Skeletal muscle satellite cell (primary cell): Measurements from ENCODE around the gene PF4V1. TPM values are rescaled to one million over a fixed set of nuclear protein-coding genes. Genes with fewer than 3 reads are reported as not detected.
A peak's percentile ranks its signal among the peaks of the same experiment; 100 is the strongest.

Experiments used
- H3K27me3 ChIP-seq: 2 replicates; pipeline ENCODE4 v1.7.0; 2013; ENCODE audit warnings: low read length; ENCODE audit not compliant: control insufficient read depth, insufficient read depth
- H3K36me3 ChIP-seq: 2 replicates; pipeline ENCODE4 v1.7.0; 2013; ENCODE audit warnings: mild to moderate bottlenecking, control low read depth, low read length; ENCODE audit not compliant: insufficient read depth
- H3K4me1 ChIP-seq: 2 replicates; pipeline ENCODE4 v1.7.0; 2013; ENCODE audit warnings: low read length; ENCODE audit not compliant: control insufficient read depth, insufficient read depth
- H3K4me2 ChIP-seq: 2 replicates; pipeline ENCODE4 v1.7.0; 2013; ENCODE audit warnings: mild to moderate bottlenecking, low read length
- H3K4me3 ChIP-seq: 2 replicates; pipeline ENCODE4 v1.7.0; 2013; ENCODE audit warnings: low read length
- H3K9ac ChIP-seq: 2 replicates; pipeline ENCODE4 v1.7.0; 2013; ENCODE audit warnings: mild to moderate bottlenecking, low read depth, low read length, moderate library complexity
- H3K9me3 ChIP-seq: replicated peaks from 2 replicates; pipeline ENCODE4 v1.7.0; 2013; ENCODE audit warnings: mild to moderate bottlenecking, control low read depth, low read length
- total RNA-seq: library from RNA; depleted of rRNA; stranded (reverse); fragments of >200 nt; gene quantifications from 2 replicates; pipeline ENCODE4 v1.2.3, GENCODE V29; 2012; rRNA removed

The PF4V1 gene, protein sequence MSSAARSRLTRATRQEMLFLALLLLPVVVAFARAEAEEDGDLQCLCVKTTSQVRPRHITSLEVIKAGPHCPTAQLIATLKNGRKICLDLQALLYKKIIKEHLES
- total RNA-seq, result 1.7 TPM in 1 of 2 replicates, not detected in the other

DNA sequence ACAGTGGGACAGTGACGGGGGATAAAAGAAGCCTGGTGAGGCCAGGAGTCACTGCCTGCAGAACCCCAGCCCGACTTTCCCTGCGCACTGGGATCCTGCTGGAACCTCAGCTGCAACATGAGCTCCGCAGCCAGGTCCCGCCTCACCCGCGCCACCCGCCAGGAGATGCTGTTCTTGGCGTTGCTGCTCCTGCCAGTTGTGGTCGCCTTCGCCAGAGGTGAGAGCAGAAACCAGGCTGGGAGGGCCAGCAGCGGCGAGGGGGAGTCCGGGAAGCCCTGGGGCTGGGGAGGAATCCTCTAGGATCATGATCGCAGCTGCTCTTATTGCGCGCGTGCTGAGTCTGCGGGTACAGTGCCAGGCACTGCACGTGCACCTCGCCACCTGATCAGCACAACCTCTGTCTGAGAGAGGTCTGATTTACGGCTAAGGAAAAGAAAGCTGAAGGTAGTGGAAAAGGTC is at the start of gene PF4V1:
TSS of gene PF4V1 (plus strand) at position 51 of the 459 bp plus-strand sequence. CDS start at position 118, 67 bp downstream.
- peaks cover 25% of the 10 kb centered on the region for H3K4me1 ChIP-seq
- H3K4me3 ChIP-seq, result peak within 1 kb of the TSS; percentile 29
- H3K27me3 ChIP-seq, result no peaks in the 10 kb centered on the region
- peak within 1 kb of the TSS; percentile 70 for H3K4me2 ChIP-seq
- peaks cover 12% of the 10 kb centered on the region for H3K9me3 ChIP-seq
- H3K36me3 ChIP-seq, result peaks cover 5% of the 10 kb centered on the region
- H3K9ac ChIP-seq, result no peak within 1 kb of the TSS

DNA sequence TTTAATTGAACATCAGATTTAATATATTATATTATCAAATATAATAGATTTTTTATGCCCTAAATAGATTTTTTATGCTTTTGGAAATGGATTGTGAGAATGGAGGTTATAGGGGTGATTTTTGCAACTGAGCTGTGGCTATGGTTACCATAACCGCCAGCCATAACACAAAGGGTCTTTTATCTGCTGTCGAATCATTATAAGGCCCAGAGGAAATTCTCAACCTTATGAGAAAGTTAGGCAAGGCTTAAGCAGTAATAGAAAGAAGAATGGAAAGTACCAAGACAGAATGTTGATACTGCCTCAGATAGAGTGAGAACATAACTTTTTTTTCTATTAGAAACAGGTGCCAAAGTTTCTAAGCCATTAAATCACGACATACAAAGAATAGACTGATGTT is 42.9 kb upstream of the PF4V1 start:
- Histone ChIP-seq H3K9me3 (no peaks in the 10 kb centered on the region), H3K4me2 (no peak overlapping the region), H3K27me3 (no peaks in the 10 kb centered on the region), H3K4me3 (no peak overlapping the region), H3K9ac (no peak overlapping the region), H3K4me1 (peaks cover 6% of the 10 kb centered on the region), H3K36me3 (no peaks in the 10 kb centered on the region)

DNA sequence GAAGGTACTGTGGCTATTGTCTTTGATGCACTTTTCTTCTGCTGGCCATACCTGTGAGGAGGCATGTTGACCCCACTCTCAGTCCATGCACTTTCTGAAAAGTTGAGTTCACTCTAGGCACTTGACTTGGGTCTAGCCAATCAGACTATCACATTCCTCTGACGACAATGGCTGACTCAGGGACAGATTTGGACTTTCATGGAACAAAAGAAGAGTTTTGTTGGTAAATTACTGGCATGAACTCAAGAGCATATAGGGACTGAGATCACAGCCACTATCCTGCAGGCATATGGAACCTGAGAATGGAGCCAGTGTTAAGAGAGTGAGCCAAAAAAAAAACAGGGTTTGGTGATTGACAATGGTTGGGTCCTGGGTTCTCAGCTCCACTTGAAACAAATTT is 41.3 kb upstream of the PF4V1 start:
- Histone ChIP-seq H3K4me3 (no peak overlapping the region), H3K4me2 (no peak overlapping the region), H3K4me1 (peaks cover 15% of the 10 kb centered on the region), H3K36me3 (no peaks in the 10 kb centered on the region), H3K9ac (no peak overlapping the region), H3K9me3 (no peaks in the 10 kb centered on the region), H3K27me3 (no peaks in the 10 kb centered on the region)

DNA sequence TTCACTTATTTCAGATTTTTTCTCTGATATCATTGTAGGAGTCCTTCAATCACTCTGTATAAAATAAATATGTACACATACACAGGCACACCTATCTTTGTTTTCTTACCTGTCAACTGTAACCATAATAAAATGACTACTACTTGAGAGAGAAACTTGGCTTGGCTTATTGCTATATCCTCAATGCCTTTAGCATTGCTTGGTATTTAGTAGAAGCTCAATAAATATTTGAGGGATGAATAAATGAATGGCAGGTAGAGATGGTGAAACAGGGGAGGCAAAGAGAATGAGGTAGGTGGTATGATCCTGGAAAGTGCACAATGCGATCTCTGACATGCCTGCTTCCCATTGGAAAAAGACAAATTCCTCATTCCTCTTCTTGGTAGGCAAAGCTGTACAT is 38.4 kb upstream of the PF4V1 start:
- Histone ChIP-seq H3K9ac (no peak overlapping the region), H3K36me3 (no peaks in the 10 kb centered on the region), H3K4me3 (no peak overlapping the region), H3K4me2 (no peak overlapping the region), H3K9me3 (no peaks in the 10 kb centered on the region), H3K4me1 (peaks cover 22% of the 10 kb centered on the region), H3K27me3 (no peaks in the 10 kb centered on the region)

DNA sequence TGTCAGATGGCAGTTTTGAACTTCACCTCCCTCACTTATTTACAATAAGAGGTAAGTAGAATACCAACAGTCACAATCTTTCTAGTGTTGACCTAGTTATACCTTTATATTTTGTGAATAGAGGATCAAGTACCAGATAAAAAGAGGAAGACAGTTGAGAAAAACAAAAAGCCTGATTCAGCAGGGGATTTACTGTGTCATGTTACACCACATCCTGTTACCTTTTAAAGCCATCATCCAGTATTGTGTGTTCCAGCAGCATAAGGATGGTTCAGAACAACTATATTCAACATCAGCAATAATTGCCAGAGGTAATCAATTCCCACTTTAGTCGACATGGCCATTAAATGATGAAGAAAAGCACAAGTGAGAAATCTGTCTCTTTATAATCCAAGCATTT is 38.0 kb upstream of the PF4V1 start:
- H3K9ac ChIP-seq, result no peak overlapping the region
- no peaks in the 10 kb centered on the region for H3K36me3 ChIP-seq
- no peaks in the 10 kb centered on the region for H3K9me3 ChIP-seq
- H3K27me3 ChIP-seq, result no peaks in the 10 kb centered on the region
- H3K4me3 ChIP-seq, result no peak overlapping the region
- peaks cover 22% of the 10 kb centered on the region for H3K4me1 ChIP-seq
- H3K4me2 ChIP-seq, result no peak overlapping the region

DNA sequence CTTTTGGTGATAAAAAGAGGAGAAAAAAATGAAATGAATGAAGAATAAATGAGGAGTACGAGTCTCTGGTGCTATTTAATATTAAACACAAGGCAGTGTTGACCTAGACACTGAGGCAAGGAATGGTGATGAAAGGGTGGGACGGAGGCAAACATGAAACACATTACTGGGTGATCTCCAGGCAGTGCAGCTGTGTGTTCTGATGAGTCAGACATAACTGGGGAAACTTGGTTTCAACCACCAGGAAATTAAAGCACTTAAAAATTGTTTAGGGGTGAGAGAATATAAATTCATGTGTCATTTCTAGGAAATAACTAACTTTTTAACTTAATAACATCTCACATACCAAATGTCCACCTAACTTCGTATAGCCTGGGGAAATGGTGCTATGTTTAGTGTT is 36.3 kb upstream of the PF4V1 start:
- Histone ChIP-seq H3K4me3 (peak overlapping the region; percentile 18), H3K4me2 (peak overlapping the region; percentile 22), H3K4me1 (peaks cover 22% of the 10 kb centered on the region)

DNA sequence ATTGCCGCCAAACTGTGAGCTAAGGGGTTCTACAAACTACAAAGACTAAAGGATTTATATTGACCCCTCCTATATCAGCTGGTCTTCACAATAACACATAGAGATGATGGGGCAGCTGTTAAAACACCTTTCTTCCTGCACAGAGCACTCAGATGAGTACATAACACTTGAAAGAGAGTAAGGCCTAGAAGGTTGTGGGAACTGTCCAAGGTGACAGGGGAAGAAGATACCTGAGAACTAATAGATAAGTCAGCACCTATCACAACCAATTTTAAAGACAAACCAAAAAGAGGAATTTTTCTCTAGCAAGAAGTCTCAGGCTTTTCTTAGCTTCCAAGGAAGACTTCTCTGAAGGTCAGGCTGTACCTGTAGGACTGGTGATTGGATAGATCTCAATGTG is 35.8 kb upstream of the PF4V1 start:
- H3K4me1 ChIP-seq, result peaks cover 24% of the 10 kb centered on the region
- no peaks in the 10 kb centered on the region for H3K36me3 ChIP-seq
- H3K4me2 ChIP-seq, result peak overlapping the region; percentile 22
- H3K4me3 ChIP-seq, result no peak overlapping the region
- no peaks in the 10 kb centered on the region for H3K27me3 ChIP-seq
- no peak overlapping the region for H3K9ac ChIP-seq
- peaks cover 3% of the 10 kb centered on the region for H3K9me3 ChIP-seq

More for the DNA sequence above, 36.3 kb upstream of the PF4V1 start:
- no peak overlapping the region for H3K9ac ChIP-seq
- H3K27me3 ChIP-seq, result no peaks in the 10 kb centered on the region
- H3K36me3 ChIP-seq, result no peaks in the 10 kb centered on the region
- H3K9me3 ChIP-seq, result no peaks in the 10 kb centered on the region

DNA sequence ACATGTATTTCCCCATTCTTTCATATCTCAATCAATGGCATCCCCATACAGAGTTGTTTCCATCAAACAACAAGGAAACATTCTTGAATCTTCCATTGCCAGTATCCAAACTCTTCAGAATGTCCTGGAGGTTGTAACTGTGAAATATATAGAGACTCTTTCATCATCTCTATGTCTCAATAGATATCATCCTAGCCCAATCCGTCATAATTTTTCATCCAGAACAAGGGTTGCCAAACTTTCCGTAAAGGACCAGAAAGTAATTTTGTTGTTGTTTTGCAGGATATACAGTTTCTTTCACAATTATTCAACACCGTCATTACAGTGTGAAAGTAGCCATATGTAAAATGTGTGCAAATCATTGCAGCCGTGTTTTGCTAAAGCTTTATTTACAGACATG is 31.8 kb upstream of the PF4V1 start:
- Histone ChIP-seq H3K36me3 (no peaks in the 10 kb centered on the region), H3K4me2 (no peak overlapping the region), H3K9me3 (peaks cover 3% of the 10 kb centered on the region), H3K4me3 (no peak overlapping the region), H3K4me1 (peaks cover 15% of the 10 kb centered on the region), H3K9ac (no peak overlapping the region), H3K27me3 (no peaks in the 10 kb centered on the region)

DNA sequence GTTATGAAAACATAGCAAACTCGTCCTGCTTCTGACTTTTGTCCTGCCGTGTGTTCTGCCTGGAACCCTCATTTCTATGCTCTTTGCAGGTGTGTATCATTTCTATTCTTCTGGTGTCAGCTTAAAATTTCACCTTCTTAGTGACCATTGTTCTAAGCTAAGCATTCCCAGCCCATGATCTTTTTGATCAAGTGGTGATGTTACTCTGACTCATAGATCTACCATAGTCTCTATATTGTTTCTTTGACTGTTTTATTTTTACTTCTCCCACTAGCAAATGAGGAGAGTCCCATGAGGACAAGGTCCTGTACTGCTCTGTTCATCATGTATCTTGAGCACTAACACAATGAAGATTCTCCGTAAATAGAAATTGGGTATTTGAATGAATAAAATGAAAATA is 30.7 kb upstream of the PF4V1 start:
- no peak overlapping the region for H3K4me3 ChIP-seq
- H3K4me1 ChIP-seq, result peaks cover 4% of the 10 kb centered on the region
- H3K36me3 ChIP-seq, result no peaks in the 10 kb centered on the region
- no peak overlapping the region for H3K4me2 ChIP-seq
- H3K9me3 ChIP-seq, result peaks cover 3% of the 10 kb centered on the region
- H3K9ac ChIP-seq, result no peak overlapping the region
- no peaks in the 10 kb centered on the region for H3K27me3 ChIP-seq

DNA sequence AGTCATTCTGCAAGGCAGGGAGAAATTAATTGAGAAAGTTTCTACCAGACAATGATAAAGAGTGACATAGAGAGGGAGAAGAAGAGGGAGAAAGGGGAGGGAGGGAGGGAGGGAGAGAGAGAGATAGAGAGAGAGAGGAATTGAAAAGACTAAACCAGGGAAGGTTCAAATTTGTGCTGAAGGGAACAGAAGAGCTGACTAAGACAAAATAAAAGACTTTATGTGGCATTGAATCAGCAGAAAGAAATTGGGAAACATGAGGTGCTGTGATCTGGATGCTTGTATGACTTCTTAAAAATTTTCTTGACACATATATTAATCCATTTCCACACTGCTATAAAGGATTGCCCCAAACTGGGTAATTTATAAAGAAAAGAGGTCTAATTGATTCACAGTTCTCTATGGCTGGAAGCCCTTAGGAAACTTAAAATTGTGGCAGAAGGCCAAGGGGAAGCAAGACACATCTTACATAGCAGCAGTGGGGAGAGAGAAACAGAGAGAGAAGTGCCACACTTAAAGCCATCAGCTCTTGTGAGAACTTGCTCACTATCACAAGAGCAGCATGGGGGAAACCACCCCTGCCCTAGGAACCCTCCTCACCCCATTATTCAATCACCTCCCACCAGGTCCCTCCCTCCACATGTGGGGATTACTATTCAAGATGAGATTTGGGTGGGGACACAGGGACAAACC is 30.1 kb upstream of the PF4V1 start:
- Histone ChIP-seq H3K27me3 (no peaks in the 10 kb centered on the region), H3K36me3 (no peaks in the 10 kb centered on the region), H3K4me1 (peaks cover 2% of the 10 kb centered on the region), H3K9ac (no peak overlapping the region), H3K4me2 (no peak overlapping the region), H3K4me3 (no peak overlapping the region), H3K9me3 (peaks cover 3% of the 10 kb centered on the region)

DNA sequence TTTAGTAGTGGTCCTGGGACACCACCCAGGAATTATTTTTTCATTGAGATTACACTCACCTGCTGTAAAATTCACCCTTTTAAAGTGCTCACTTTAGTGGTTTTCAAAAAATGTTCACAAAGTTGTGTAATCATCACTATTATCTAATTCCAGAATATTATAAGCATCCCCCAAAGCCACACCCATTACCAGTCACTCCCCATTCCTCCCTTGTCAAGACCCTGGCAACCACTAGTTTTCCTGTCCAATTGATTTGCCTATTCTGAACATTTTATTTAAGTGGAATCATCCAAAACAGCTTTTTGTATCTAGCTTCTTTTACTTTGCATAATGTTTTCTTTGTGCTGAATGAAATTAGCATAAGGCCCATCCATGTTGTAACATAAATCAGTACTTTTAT is 29.3 kb upstream of the PF4V1 start:
- H3K36me3 ChIP-seq, result no peaks in the 10 kb centered on the region
- H3K9me3 ChIP-seq, result peaks cover 3% of the 10 kb centered on the region
- H3K9ac ChIP-seq, result no peak overlapping the region
- no peaks in the 10 kb centered on the region for H3K27me3 ChIP-seq
- H3K4me2 ChIP-seq, result no peak overlapping the region
- H3K4me3 ChIP-seq, result no peak overlapping the region
- H3K4me1 ChIP-seq, result peaks cover 6% of the 10 kb centered on the region

DNA sequence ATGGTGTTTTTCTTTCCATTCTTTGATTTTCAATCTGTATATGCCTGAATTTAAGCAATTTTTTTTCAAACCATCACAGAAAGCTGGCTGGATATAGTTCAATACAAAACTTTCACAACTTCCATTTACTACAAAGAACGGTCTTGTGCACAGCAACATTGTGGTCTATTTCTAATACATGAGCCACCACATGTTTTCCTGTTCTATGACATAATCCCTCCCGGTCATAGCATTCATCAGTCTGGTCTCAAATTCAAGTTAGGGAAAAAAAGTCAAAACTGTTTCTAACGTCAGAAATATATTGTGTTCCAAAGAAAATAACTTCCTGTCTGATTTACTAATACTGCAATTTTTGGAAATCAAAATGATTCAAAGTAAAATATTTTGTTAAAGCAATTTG is 24.1 kb upstream of the PF4V1 start:
- no peak overlapping the region for H3K4me2 ChIP-seq
- no peaks in the 10 kb centered on the region for H3K36me3 ChIP-seq
- no peaks in the 10 kb centered on the region for H3K9me3 ChIP-seq
- no peaks in the 10 kb centered on the region for H3K27me3 ChIP-seq
- peaks cover 23% of the 10 kb centered on the region for H3K4me1 ChIP-seq
- H3K4me3 ChIP-seq, result no peak overlapping the region
- H3K9ac ChIP-seq, result no peak overlapping the region
